GM18867 (cell line): ENCODE measurements around the gene SCAI.
"Not testable (repeated sequence)": the region's sequence is repeated elsewhere in the genome, so short reads cannot be mapped to it uniquely, and the experiment has no call there.

Source experiments
- ATAC-seq: cut with Tn5 transposase; IDR thresholded peaks from one replicate; pipeline ENCODE4 v1.9.1; 2021; ENCODE audit warnings: mild to moderate bottlenecking, moderate library complexity; ENCODE audit not compliant: unreplicated experiment

The SCAI gene

DNA sequence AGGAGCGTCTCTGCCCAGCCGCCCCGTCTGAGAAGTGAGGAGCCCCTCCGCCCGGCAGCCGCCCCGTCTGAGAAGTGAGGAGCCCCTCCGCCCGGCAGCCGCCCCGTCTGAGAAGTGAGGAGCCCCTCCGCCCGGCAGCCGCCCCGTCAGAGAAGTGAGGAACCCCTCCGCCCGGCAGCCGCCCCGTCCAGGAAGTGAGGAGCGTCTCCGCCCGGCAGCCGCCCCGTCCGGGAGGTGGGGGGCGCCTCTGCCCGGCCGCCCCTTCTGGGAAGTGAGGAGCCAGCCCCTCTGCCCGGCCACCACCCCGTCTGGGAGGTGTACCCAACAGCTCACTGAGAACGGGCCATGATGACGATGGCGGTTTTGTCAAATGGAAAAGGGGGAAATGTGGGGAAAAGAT, 34.8 kb downstream of the SCAI start:
- not testable (repeated sequence) for ATAC-seq

GRCh38 chr9:125106285-125106893, 36.9 kb downstream of the SCAI start:
- no peak for ATAC-seq

GRCh38 chr9:125103770-125104460, 39.4 kb downstream of the SCAI start:
- no peak for ATAC-seq

- ATAC-seq: no peak
These were observed 40.3 kb downstream of the SCAI start for GRCh38 chr9:125103021-125103420.

- no peak for ATAC-seq
These were observed 42.5 kb downstream of the SCAI start for GRCh38 chr9:125100822-125101221.

DNA sequence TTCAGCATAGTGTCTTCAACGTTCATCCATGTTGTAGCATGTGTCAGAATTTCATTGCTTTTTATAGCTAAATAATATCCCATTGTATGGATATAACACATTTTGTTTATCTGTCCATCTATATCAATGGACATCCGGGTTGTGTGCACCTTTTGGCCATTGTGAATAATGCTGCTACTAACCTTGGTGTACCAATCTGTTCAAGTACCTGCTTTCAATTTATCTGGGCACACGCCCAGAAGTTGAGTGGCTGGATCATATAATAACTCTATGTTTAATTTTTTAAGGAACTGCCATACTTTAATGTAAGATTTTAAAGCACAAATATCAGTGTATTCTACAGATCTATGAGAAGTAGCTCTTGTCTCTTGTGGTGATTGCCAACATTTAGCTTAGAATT, 43.5 kb downstream of the SCAI start:
- ATAC-seq: no peak

- no peak for ATAC-seq
These were observed 47.4 kb downstream of the SCAI start for GRCh38 chr9:125095821-125096443.

GRCh38 chr9:125091121-125091520, 52.2 kb downstream of the SCAI start:
- ATAC-seq: no peak

GRCh38 chr9:125089331-125089730, 54.0 kb downstream of the SCAI start:
- no peak for ATAC-seq

- no peak for ATAC-seq
These were observed 54.6 kb downstream of the SCAI start for GRCh38 chr9:125088752-125089151.

GRCh38 chr9:125085703-125086477, 57.4 kb downstream of the SCAI start:
- ATAC-seq: no peak

GRCh38 chr9:125082197-125082596, 61.1 kb downstream of the SCAI start:
- ATAC-seq: not testable (repeated sequence)

DNA sequence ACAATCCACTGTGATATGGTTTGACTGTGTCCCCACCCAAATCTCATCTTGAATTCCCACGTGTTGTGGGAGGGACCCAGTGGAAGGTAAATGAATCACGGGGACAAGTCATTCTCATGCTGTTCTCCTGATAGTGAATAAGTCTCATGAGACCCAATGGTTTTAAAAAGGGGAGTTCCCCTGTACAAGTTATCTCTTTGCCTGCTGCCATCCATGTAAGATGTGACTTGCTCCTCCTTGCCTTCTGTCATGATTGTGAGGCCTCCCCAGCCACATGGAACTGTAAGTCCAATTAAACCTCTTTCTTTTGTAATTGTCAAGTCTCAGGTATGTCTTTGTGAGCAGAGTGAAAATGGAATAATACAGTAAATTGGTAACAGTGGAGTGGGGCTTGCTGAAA, 62.5 kb downstream of the SCAI start:
- not testable (repeated sequence) for ATAC-seq

DNA sequence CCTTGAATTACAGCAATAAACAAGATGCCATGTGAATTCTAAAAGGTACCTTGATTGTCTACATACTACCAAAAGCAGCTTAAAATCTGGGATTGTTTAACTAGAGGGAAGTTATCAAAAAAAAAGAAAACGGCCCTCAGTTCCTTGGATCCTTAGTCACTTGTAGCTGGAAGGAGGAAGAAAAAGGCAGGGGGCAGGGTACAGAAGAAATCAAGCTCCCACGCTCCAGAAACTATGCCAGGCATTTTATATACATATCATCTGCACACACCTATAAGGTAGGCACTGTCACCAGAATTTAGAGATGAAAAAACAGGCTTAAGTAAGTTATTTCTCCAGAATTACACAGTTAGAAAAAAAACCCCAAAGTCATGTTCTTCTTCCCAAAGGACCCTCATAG, 63.4 kb downstream of the SCAI start:
- ATAC-seq: no peak

DNA sequence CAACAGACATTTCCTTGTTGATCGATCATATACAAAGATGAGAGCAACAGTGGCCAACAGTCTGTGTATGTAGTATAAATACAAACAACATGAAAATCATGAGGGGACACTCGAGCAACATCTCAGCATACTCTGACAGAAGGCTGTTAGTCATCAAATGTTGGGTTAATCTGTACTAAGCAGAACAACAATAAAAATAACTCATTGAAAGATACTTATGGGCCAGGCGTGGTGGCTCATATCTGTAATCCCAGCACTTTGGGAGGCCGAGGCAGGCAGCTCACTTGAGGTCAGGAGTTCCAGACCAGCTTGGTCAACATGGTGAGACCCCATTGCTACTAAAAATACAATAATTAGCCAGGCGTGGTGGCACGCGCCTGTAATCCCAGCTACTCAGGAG, 67.3 kb downstream of the SCAI start:
- no peak for ATAC-seq

DNA sequence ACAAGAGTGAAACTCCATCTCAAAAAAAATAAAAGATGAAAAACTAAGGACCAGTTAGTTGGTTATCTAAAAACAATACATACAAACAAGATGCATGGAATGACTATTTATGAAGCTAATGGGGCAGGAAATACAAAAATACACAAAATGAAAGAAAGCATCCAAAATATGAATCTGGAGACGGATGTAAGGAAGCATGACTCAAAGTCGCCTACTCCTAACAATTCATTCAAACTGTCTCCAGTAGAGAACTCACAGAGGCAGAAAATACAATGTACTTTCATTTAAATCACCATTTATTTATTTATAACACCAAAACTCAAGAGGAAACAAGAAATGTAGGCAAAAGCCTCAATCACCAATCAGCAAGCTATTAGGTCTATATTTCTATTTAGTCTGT, 68.4 kb downstream of the SCAI start:
- no peak for ATAC-seq

DNA sequence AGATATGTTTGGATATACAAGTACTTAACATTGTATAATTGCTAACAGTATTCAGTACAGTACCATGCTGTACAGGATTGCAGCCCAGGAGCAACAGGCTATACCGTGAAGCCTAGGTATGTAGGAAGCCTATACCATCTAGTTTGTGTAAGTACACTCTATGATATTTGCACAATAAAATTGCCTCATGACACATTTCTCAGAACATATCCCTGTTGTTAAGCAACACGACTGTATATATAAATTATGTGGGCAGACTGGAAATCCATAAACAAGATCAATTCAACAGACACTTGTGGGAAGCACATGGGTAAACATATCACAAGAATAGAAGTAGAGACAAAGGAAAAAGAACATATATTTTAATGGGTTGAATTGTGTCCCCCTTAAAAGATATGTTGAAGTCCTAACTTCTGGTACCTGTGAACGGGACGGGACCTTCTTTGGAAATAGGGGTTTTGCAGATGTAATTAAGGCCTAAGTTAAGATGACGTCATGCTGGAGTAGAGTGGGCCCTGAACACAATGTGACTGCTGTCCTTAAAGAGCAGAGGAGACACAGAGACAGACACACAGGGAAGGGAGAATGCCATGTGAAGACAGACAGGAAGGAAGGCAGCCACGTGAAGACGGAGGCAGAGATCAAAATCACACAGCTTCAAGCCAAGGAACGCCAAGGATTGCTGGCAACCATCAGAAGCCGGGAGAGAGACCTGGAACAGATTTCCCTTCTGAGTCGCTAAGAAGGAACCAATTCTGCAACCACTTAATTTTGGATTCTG, 76.3 kb downstream of the SCAI start:
- no peak for ATAC-seq

- ATAC-seq: no peak
These were observed 81.9 kb downstream of the SCAI start for GRCh38 chr9:125061391-125061790.

GRCh38 chr9:125049212-125050049, 93.9 kb downstream of the SCAI start:
- no peak for ATAC-seq

DNA sequence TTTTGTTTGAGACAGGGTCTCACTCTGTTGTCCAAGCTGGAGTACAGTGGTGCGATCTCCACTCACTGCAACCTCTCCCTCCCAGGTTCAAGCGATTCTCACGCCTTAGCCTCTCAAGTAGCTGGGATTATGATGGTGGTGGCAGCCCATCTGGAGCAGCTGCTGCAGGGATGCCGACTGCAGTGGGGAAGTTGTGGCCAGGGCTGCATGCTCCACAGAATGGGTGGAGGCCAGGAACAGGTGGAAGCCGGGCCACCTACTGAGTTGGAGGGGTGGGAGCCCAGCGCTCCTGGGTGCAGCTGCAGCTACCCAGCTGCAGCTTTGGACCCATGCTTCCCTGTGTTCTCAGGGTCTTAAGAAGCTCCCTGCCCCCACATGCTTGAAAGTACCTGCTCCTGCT, 99.7 kb downstream of the SCAI start:
- ATAC-seq: no peak
